PC-3 (cell line): ENCODE measurements around the gene DENND5B. TPM values are rescaled to one million over a fixed set of nuclear protein-coding genes. Genes with fewer than 3 reads are reported as not detected.

Experiments used
- ATAC-seq: fragments of 200-7000 bp; cut with Tn5 transposase; 2 replicates; pipeline ENCODE4 v1.9.1; 2020; ENCODE audit warnings: mild to moderate bottlenecking, moderate library complexity
- BruUV-seq: library from RNA; stranded (reverse); fragments of 400-500 nt; replicated peaks from 2 replicates; lab custom pipeline; 2021; lab: Mats Ljungman, UMichigan
- CTCF ChIA-PET: fragments of 300-600 bp; sonication (Branson Sonifier 250); formaldehyde crosslinking; loops from one replicate; lab custom pipeline; 2022; ENCODE audit warnings: antibody characterized with exemption; lab: Charles Lee
- POLR2A ChIA-PET: fragments of 300-600 bp; sonication (Branson Sonifier 250); formaldehyde crosslinking; loops from one replicate; lab custom pipeline; 2022; ENCODE audit warnings: antibody characterized with exemption; ENCODE audit not compliant: unreplicated experiment; lab: Charles Lee
- DNase-seq: peaks from one replicate; pipeline ENCODE4 v3.0.0-alpha.2; 2015
- H2AFZ ChIP-seq: fragments of 300-600 bp; sonication (generic); 2 replicates; pipeline ENCODE4 v1.6.0; 2016; ENCODE audit warnings: antibody characterized with exemption, low read length
- H3F3A ChIP-seq: fragments of 300-600 bp; sonication (generic); one replicate; pipeline ENCODE4 v1.6.0; 2017; ENCODE audit warnings: antibody characterized with exemption, low read length, control low read depth, mild to moderate bottlenecking; ENCODE audit not compliant: unreplicated experiment
- H3K27ac ChIP-seq: fragments of 300-600 bp; sonication (generic); 2 replicates; pipeline ENCODE4 v1.5.1; 2016; ENCODE audit warnings: mild to moderate bottlenecking, low read length
- H3K27me3 ChIP-seq: fragments of 300-600 bp; sonication (generic); 2 replicates; pipeline ENCODE4 v1.6.1; 2016; ENCODE audit warnings: low read length, mixed read lengths
- H3K36me3 ChIP-seq: fragments of 300-600 bp; sonication (generic); 2 replicates; pipeline ENCODE4 v1.6.1; 2016; ENCODE audit warnings: low read depth, mixed run types, low read length, mixed read lengths
- H3K4me1 ChIP-seq: fragments of 300-600 bp; sonication (generic); 2 replicates; pipeline ENCODE4 v1.5.1; 2016; ENCODE audit warnings: low read length; ENCODE audit not compliant: insufficient read depth
- H3K4me2 ChIP-seq: fragments of 300-600 bp; sonication (generic); 2 replicates; pipeline ENCODE4 v1.6.0; 2016; ENCODE audit warnings: low read length
- H3K4me3 ChIP-seq: fragments of 300-600 bp; sonication (generic); 2 replicates; pipeline ENCODE4 v1.5.1; 2016; ENCODE audit warnings: mild to moderate bottlenecking, low read length, mixed read lengths
- H3K79me2 ChIP-seq: fragments of 300-600 bp; sonication (generic); 2 replicates; pipeline ENCODE4 v1.6.1; 2017; ENCODE audit warnings: low read length, mixed read lengths
- H3K9ac ChIP-seq: fragments of 300-600 bp; sonication (generic); 2 replicates; pipeline ENCODE4 v1.6.0; 2016; ENCODE audit warnings: mild to moderate bottlenecking, low read length
- H3K9me2 ChIP-seq: fragments of 300-600 bp; sonication (generic); replicated peaks from 2 replicates; pipeline ENCODE4 v1.6.1; 2016; ENCODE audit warnings: mixed run types, low read length, mixed read lengths
- H3K9me3 ChIP-seq: fragments of 300-600 bp; sonication (generic); 2 replicates; pipeline ENCODE4 v1.6.1; 2016; ENCODE audit warnings: low read length, mixed read lengths
- H4K20me1 ChIP-seq: fragments of 300-600 bp; sonication (generic); 2 replicates; pipeline ENCODE4 v1.6.1; 2016; ENCODE audit warnings: low read length, mixed read lengths
- EZH2 ChIP-seq: fragments of 300-600 bp; sonication (generic); IDR thresholded peaks from one replicate; pipeline ENCODE4 v1.6.1; 2017; ENCODE audit warnings: antibody characterized with exemption, mild to moderate bottlenecking, low read length; ENCODE audit not compliant: unreplicated experiment
- EZH2phosphoT487 ChIP-seq: fragments of 300-600 bp; sonication (generic); IDR thresholded peaks from 2 replicates; pipeline ENCODE4 v1.6.1; 2018; ENCODE audit warnings: mild to moderate bottlenecking, antibody characterized with exemption, low read length, borderline replicate concordance
- intact Hi-C: fragments of 100-400 bp; cut with micrococcal nuclease; formaldehyde crosslinking; loops from 2 replicates; pipeline ENCODE4 v1.9.0; 2023
- total RNA-seq: library from RNA; depleted of rRNA; stranded (reverse); fragments of >200 nt; gene quantifications from 2 replicates; pipeline ENCODE4 v1.2.3, GENCODE V29; 2014
- TF ChIP-seq, protein P1 (sequence below): fragments of 300-600 bp; sonication (generic); conservative IDR thresholded peaks from 2 replicates; pipeline ENCODE4 v1.5.1; 2017; ENCODE audit warnings: antibody characterized with exemption, low read depth, mild to moderate bottlenecking, low read length

DENND5B gene
- total RNA-seq, 1 experiment from 2014 or later: 4.2 TPM

DNA sequence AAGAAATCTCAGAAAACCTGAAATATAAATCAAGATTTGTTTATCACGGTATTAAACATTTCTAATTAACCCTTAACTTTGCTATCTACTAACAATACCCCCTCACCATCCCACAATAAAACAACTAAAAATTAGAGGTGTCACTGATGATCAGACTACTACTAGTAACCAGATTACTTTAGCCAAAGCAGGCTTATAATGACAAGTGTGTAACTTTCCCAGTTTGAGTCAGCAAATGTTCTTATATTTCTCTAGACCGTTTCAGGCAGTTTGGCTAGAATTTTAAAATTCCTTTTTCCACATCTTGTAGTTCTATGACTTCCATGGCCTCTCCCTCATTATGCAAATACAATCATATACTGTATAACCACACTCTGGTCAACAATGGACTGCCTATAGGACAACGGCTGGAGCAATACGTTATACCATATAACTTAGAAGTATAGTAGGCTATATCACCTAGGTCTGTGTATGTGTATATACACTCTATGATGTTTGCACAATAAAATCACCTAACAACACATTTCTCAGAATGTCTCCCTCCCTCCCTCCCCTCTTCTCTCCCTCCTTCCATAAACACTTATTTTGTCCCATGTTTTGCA is 102.1 kb downstream of the DENND5B start:
- Histone ChIP-seq H3K9ac (no peak overlapping the region), H3K79me2 (no peaks in the 10 kb centered on the region), H3K27me3 (no peaks in the 10 kb centered on the region), H3K4me1 (peaks cover 28% of the 10 kb centered on the region), H3K27ac (no peak overlapping the region), H3F3A (peaks cover 7% of the 10 kb centered on the region), H3K36me3 (no peaks in the 10 kb centered on the region), H3K9me3 (no peaks in the 10 kb centered on the region), H3K9me2 (no peaks in the 10 kb centered on the region), H4K20me1 (no peaks in the 10 kb centered on the region), H3K4me3 (no peak overlapping the region), H2AFZ (no peak overlapping the region), H3K4me2 (no peak overlapping the region)
- DNase-seq: no peak
- intact Hi-C loops: no loop called here
- ChIA-PET POLR2A (no interaction called here), CTCF (no interaction called here)
- BruUV-seq: no TSS peak
- ATAC-seq: no peak
- TF ChIP-seq EZH2phosphoT487: no peak
- TF ChIP-seq EZH2: no peak
- TF ChIP-seq, protein P1, sequence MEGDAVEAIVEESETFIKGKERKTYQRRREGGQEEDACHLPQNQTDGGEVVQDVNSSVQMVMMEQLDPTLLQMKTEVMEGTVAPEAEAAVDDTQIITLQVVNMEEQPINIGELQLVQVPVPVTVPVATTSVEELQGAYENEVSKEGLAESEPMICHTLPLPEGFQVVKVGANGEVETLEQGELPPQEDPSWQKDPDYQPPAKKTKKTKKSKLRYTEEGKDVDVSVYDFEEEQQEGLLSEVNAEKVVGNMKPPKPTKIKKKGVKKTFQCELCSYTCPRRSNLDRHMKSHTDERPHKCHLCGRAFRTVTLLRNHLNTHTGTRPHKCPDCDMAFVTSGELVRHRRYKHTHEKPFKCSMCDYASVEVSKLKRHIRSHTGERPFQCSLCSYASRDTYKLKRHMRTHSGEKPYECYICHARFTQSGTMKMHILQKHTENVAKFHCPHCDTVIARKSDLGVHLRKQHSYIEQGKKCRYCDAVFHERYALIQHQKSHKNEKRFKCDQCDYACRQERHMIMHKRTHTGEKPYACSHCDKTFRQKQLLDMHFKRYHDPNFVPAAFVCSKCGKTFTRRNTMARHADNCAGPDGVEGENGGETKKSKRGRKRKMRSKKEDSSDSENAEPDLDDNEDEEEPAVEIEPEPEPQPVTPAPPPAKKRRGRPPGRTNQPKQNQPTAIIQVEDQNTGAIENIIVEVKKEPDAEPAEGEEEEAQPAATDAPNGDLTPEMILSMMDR: no peak

DNA sequence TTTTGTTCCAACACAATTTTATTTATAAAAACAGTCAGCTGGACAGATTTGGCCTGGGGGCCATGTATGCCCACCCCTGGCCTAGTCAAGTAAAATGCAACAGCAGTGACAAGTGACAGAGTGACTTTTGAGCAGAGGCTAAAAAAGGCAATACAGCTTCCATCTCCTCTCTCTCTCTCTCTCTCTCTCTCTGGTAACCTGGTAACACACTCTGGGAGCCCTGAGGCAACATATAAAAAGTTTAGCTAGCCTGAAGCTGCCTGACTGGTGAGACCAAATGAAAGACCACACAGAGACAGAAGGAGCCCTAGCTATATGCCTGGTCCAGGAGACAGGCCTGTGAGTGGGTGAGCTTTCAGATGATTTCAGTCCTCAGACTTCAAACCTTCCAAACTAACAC is 105.4 kb downstream of the DENND5B start:
- Histone ChIP-seq H3K27ac (no peak overlapping the region), H3K4me2 (no peak overlapping the region), H3K27me3 (no peaks in the 10 kb centered on the region), H3K36me3 (no peaks in the 10 kb centered on the region), H3K4me3 (no peak overlapping the region), H3K79me2 (no peaks in the 10 kb centered on the region), H3K9me3 (no peaks in the 10 kb centered on the region), H3K9ac (no peak overlapping the region), H4K20me1 (no peaks in the 10 kb centered on the region), H2AFZ (no peak overlapping the region), H3K4me1 (peaks cover 4% of the 10 kb centered on the region), H3K9me2 (no peaks in the 10 kb centered on the region), H3F3A (no peaks in the 10 kb centered on the region)
- POLR2A ChIA-PET: no interaction called here
- DNase-seq: no peak
- BruUV-seq: no TSS peak
- CTCF ChIA-PET: no interaction called here
- ATAC-seq: no peak
- intact Hi-C loops: no loop called here
- TF ChIP-seq, protein P1: no peak
- TF ChIP-seq EZH2phosphoT487: no peak
- TF ChIP-seq EZH2: no peak

DNA sequence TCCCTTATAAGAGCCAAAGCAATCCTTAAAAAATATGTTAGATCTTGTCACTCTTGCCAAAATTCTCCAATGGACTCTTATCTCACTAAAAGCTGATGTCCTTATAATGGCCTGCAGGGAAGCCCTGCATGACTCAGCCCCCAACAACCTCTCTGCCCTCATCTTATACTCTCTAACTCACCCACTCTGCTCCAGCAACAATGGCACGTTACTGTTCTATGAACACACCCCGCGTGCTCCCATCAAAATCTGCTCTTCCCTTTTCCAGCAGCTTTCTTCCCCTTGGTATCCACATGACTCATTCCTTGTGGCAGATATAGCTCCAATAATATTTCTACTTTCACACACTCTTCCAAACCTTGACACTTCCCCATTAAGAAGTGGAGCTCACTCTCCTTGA is 108.1 kb downstream of the DENND5B start:
- CTCF ChIA-PET: no interaction called here

More for the DNA sequence above, 108.1 kb downstream of the DENND5B start:
- H3K4me2 ChIP-seq: no peak overlapping the region
- no peaks in the 10 kb centered on the region for H3K9me3 ChIP-seq
- no peak overlapping the region for H2AFZ ChIP-seq
- H3K27ac ChIP-seq: no peak overlapping the region
- no peaks in the 10 kb centered on the region for H3K79me2 ChIP-seq
- H3K4me1 ChIP-seq: no peaks in the 10 kb centered on the region
- H3K4me3 ChIP-seq: no peak overlapping the region
- TF ChIP-seq, protein P1: no peak
- TF ChIP-seq EZH2phosphoT487 (no peak), EZH2 (no peak)
- intact Hi-C loops: no loop called here
- no peaks in the 10 kb centered on the region for H3K36me3 ChIP-seq
- POLR2A ChIA-PET: no interaction called here
- H3F3A ChIP-seq: no peaks in the 10 kb centered on the region
- BruUV-seq: no TSS peak
- no peak for DNase-seq
- H3K9me2 ChIP-seq: no peaks in the 10 kb centered on the region
- no peaks in the 10 kb centered on the region for H4K20me1 ChIP-seq
- ATAC-seq: no peak
- no peak overlapping the region for H3K9ac ChIP-seq
- H3K27me3 ChIP-seq: no peaks in the 10 kb centered on the region
